ENCODE results near the gene NAPA. TPM values are rescaled to one million over a fixed set of nuclear protein-coding genes. Genes with fewer than 3 reads are reported as not detected.

NAPA gene
- total and polyA plus RNA-seq, 10 of the 15 experiments (the other 5 are each of a cell fraction or from before 2014, with no cell fraction given), result 8.2 to 193 (median 102) TPM

GRCh38 chr19:47480658-47481057 is 34.2 kb downstream of the NAPA start:
- no peak for ATAC-seq
- no peak overlapping the region for H3K9ac ChIP-seq (ENCODE audit: control insufficient read depth, insufficient read depth, low read length)
- TF ChIP-seq NKRF (conservative IDR thresholded peaks at IDR 0.05), result no peak
- no peak for TF ChIP-seq HDAC2 (IDR thresholded peaks at IDR 0.05)
- no peak for TF ChIP-seq SMARCA5 (IDR thresholded peaks at IDR 0.05)
- TF ChIP-seq ZNF274 (IDR thresholded peaks at IDR 0.05; ENCODE audit: insufficient read depth, insufficient read length), result no peak
- no peak for TF ChIP-seq BMI1 (IDR thresholded peaks at IDR 0.05; ENCODE audit: borderline replicate concordance)
- no peak for TF ChIP-seq ESRRA (IDR thresholded peaks at IDR 0.05; ENCODE audit: low read length)
- TF ChIP-seq SIN3A (IDR thresholded peaks at IDR 0.05; ENCODE audit: low read depth, low read length), result no peak
- no peak for TF ChIP-seq RUNX3 (IDR thresholded peaks at IDR 0.05; ENCODE audit: low read length)
- no peak for TF ChIP-seq MAX (IDR thresholded peaks at IDR 0.05; ENCODE audit: low read depth, low read length)

More at GRCh38 chr19:47480658-47481057, 34.2 kb downstream of the NAPA start:
- Histone ChIP-seq H4K20me1 (ENCODE audit: control insufficient read depth, insufficient read depth) (no peaks in the 10 kb centered on the region), H2AFZ (ENCODE audit: control insufficient read depth, low read depth, low read length) (no peak overlapping the region), H3K9me3 (replicated peaks; ENCODE audit: control insufficient read depth, insufficient read depth, low read length) (no peaks in the 10 kb centered on the region), H3K4me2 (ENCODE audit: control insufficient read depth, insufficient read depth) (no peak overlapping the region), H3K27ac (ENCODE audit: control insufficient read depth, insufficient read depth) (no peak overlapping the region), H3K36me3 (ENCODE audit: control insufficient read depth in 2 of 2, insufficient read depth in 2 of 2, low read length in 1 of 2) (no peaks in the 10 kb centered on the region), H3K27me3 (replicated peaks in 1 of 2; ENCODE audit: control insufficient read depth in 2 of 2, insufficient read depth in 2 of 2, low read length in 1 of 2) (no peaks in the 10 kb centered on the region), H3K79me2 (ENCODE audit: control insufficient read depth, insufficient read depth, low read length) (peaks cover 12% of the 10 kb centered on the region), H3K4me3 (no peak overlapping the region), H3K4me1 (ENCODE audit: control insufficient read depth, insufficient read depth, low read length) (peaks cover 14% of the 10 kb centered on the region)
- no peak for DNase-seq (ENCODE audit: low read depth, low spot score)
- WGBS (ENCODE audit: insufficient coverage, insufficient replicate concordance, low lambda C conversion rate, missing lambda C conversion rate), result 62% methylated on average over 16 of the region's 16 CpGs
- ChIA-PET RAD21 (ENCODE audit: unreplicated experiment) (no interaction called here), POLR2A (no interaction called here), CTCF (no interaction called here), SMC1A (ENCODE audit: uncharacterized antibody, unreplicated experiment) (no interaction called here)
- in situ Hi-C loops (cut with MboI) (no loop called here), intact Hi-C loops (cut with micrococcal nuclease; ENCODE audit: unreplicated experiment) (no loop called here)
- no TSS peak for BruUV-seq (replicated peaks)
- no peak for FAIRE-seq

All from GM12878 (cell line).